ENCODE data around the gene UROS.

Gene UROS

GRCh38 chr10:125828311-125828710 lies 5.3 kb upstream of the UROS start (continued):
- 0 out of 2 replicates have a peak, but pooled peaks have one; percentile 37 for TF ChIP-seq ZNF629 (tag by site-specific recombination; IDR thresholded peaks at IDR 0.05)
- no peak for TF ChIP-seq ZNF747 (tag by site-specific recombination; IDR thresholded peaks at IDR 0.05)
- no peak for TF ChIP-seq KLF7 (tag by site-specific recombination; IDR thresholded peaks at IDR 0.05; ENCODE audit: borderline replicate concordance)
- TF ChIP-seq SP3 (tag by site-specific recombination; IDR thresholded peaks at IDR 0.05): no peak
- TF ChIP-seq ZNF48 (tag by site-specific recombination; IDR thresholded peaks at IDR 0.05): no peak

DNA sequence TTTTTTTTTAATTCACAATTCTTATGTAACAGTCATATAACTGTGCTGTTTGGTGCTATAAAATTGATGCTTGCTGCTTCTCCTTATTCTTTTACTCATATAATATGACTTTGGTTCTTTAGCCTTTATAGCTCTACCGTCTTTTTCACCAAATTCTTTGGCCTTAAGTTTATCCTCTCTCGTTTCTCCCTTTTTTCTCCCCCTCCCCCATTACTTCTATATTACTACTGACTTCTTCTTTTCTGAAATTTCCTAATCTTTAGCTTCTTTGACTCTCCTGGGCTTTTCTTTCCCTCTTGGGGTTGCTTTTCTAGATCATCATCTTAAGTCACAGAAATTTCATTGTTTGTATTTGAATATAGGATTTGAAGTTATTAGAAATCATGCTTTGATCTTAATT lies 4.1 kb upstream of the UROS start:
- no peak overlapping the region for H3K4me3 ChIP-seq (ENCODE audit: low read depth, low read length)
- TF ChIP-seq BCL11A (tag by site-specific recombination; IDR thresholded peaks at IDR 0.05; ENCODE audit: low read depth): no peak
- no peak for TF ChIP-seq OSR2 (tag by site-specific recombination; IDR thresholded peaks at IDR 0.05)
- TF ChIP-seq ZBTB20 (tag by site-specific recombination; IDR thresholded peaks at IDR 0.05): no peak
- no peak for TF ChIP-seq ZNF626 (tag by site-specific recombination; IDR thresholded peaks at IDR 0.05)
- TF ChIP-seq ZNF585B (tag by site-specific recombination; IDR thresholded peaks at IDR 0.05): no peak
- TF ChIP-seq, protein P1, sequence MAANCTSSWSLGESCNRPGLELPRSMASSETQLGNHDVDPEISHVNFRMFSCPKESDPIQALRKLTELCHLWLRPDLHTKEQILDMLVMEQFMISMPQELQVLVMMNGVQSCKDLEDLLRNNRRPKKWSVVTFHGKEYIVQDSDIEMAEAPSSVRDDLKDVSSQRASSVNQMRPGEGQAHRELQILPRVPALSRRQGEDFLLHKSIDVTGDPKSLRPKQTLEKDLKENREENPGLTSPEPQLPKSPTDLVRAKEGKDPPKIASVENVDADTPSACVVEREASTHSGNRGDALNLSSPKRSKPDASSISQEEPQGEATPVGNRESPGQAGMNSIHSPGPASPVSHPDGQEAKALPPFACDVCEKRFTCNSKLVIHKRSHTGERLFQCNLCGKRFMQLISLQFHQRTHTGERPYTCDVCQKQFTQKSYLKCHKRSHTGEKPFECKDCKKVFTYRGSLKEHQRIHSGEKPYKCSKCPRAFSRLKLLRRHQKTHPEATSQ (tag by site-specific recombination; IDR thresholded peaks at IDR 0.05): no peak
- TF ChIP-seq ZNF221 (tag by site-specific recombination; IDR thresholded peaks at IDR 0.05; ENCODE audit: borderline replicate concordance): no peak
- TF ChIP-seq ZNF169 (tag by site-specific recombination; IDR thresholded peaks at IDR 0.05): no peak
- TF ChIP-seq ZNF707 (tag by site-specific recombination; IDR thresholded peaks at IDR 0.05): no peak
- TF ChIP-seq SCRT1 (tag by site-specific recombination; IDR thresholded peaks at IDR 0.05; ENCODE audit: borderline replicate concordance): no peak
- no peak for TF ChIP-seq ZFP41 (tag by site-specific recombination; IDR thresholded peaks at IDR 0.05; ENCODE audit: borderline replicate concordance)
- TF ChIP-seq RBAK (tag by site-specific recombination; IDR thresholded peaks at IDR 0.05): no peak
- no peak for TF ChIP-seq HIC1 (tag by site-specific recombination; IDR thresholded peaks at IDR 0.05)
- TF ChIP-seq HOXA7 (CRISPR knock-in tag; IDR thresholded peaks at IDR 0.05; ENCODE audit: borderline replicate concordance): no peak
- ChIA-PET CTCF (no interaction called here), POLR2A (no interaction called here)
- H3K27ac ChIP-seq (ENCODE audit: extremely low read depth, low read depth, low read length): no peak overlapping the region
- no peaks in the 10 kb centered on the region for H3K9me3 ChIP-seq (ENCODE audit: control insufficient read depth, insufficient read depth, low read depth, low read length)
- H3K36me3 ChIP-seq (ENCODE audit: control insufficient read depth in 2 of 2, insufficient read depth in 1 of 2, low read length in 2 of 2): peaks cover 41 to 74% of the 10 kb centered on the region in 2 experiments
- peaks cover 10% of the 10 kb centered on the region; the same call in 1 of the 2 replicates for H3K4me1 ChIP-seq (ENCODE audit: control insufficient read depth, insufficient read depth, low read length)

DNA sequence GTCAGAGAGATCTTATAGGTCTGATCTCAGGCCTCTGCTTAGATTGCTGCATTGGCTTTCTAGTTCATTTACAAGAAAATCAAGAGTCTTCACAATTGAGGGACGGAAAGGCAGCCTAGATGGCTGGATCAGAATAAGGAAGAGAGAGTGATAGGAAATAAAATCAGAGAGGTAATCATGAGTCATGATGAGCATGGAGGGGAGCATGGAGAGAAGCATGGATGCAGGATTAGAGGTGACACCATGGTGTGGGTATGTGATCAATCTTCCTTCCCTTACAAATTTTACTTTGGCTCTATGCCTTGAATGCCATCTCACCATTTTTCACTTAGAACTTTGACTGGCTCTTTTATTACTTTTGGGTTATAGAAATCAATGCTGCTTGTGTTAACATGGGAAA lies 1.7 kb upstream of the UROS start:
- Histone ChIP-seq H3K36me3 (ENCODE audit: control insufficient read depth in 2 of 2, insufficient read depth in 1 of 2, low read length in 2 of 2) (peaks cover 23 to 52% of the 10 kb centered on the region in 2 experiments), H3K27ac (ENCODE audit: extremely low read depth, low read depth, low read length) (no peak overlapping the region), H3K9me3 (ENCODE audit: control insufficient read depth, insufficient read depth, low read depth, low read length) (no peaks in the 10 kb centered on the region), H3K4me1 (ENCODE audit: control insufficient read depth, insufficient read depth, low read length) (peaks cover 10% of the 10 kb centered on the region; the same call in 1 of the 2 replicates), H3K4me3 (ENCODE audit: low read depth, low read length) (peak overlapping the region; percentile 89)
- CTCF ChIA-PET: no interaction called here
- POLR2A ChIA-PET: no interaction called here
- TF ChIP-seq ZBTB1 (tag by site-specific recombination; IDR thresholded peaks at IDR 0.05) (no peak), ZBTB11 (tag by site-specific recombination; conservative IDR thresholded peaks at IDR 0.05; ENCODE audit: low read depth) (0 out of 2 replicates have a peak, but pooled peaks have one; percentile 23), ZBTB17 (tag by site-specific recombination; IDR thresholded peaks at IDR 0.05) (peak; percentile 58), ZSCAN23 (tag by site-specific recombination; IDR thresholded peaks at IDR 0.05) (no peak), INSM2 (tag by site-specific recombination; IDR thresholded peaks at IDR 0.05) (0 out of 2 replicates have a peak, but pooled peaks have one; percentile 12)
